GM23338 (cell line): ENCODE measurements around the gene CUEDC1. TPM values are rescaled to one million over a fixed set of nuclear protein-coding genes. Genes with fewer than 3 reads are reported as not detected.

Experiments
- ATAC-seq: fragments of 200-7000 bp; cut with Tn5 transposase; 3 replicates; pipeline ENCODE4 v1.9.1; 2020
- DNase-seq: peaks from one replicate; pipeline ENCODE4 v3.0.0-alpha.2; 2015; ENCODE audit warnings: low spot score
- H2AFZ ChIP-seq: fragments of 200-600 bp; sonication (generic); 2 replicates; pipeline ENCODE4 v1.8.0; 2016; ENCODE audit warnings: antibody characterized with exemption, mild to moderate bottlenecking, moderate library complexity
- H3F3A ChIP-seq: fragments of 200-600 bp; sonication (generic); replicated peaks from 2 replicates; pipeline ENCODE4 v1.8.0; 2017; ENCODE audit warnings: antibody characterized with exemption, mixed run types, low read depth
- H3K27ac ChIP-seq: fragments of 200-600 bp; sonication (generic); 2 replicates; pipeline ENCODE4 v1.6.1; 2016; ENCODE audit warnings: low read depth
- H3K27me3 ChIP-seq: fragments of 200-600 bp; sonication (generic); 2 replicates; pipeline ENCODE4 v1.8.0; 2016; ENCODE audit warnings: mild to moderate bottlenecking, mixed run types, moderate library complexity; ENCODE audit not compliant: insufficient read depth
- H3K36me3 ChIP-seq: fragments of 200-600 bp; sonication (generic); 2 replicates; pipeline ENCODE4 v1.8.0; 2016; ENCODE audit warnings: mild to moderate bottlenecking; ENCODE audit not compliant: insufficient read depth
- H3K4me1 ChIP-seq: fragments of 200-600 bp; sonication (generic); 2 replicates; pipeline ENCODE4 v1.8.0; 2016; ENCODE audit warnings: mild to moderate bottlenecking, moderate library complexity; ENCODE audit not compliant: insufficient read depth
- H3K4me2 ChIP-seq: fragments of 200-600 bp; sonication (generic); 2 replicates; pipeline ENCODE4 v1.7.1; 2017; ENCODE audit warnings: mixed run types
- H3K4me3 ChIP-seq: fragments of 200-600 bp; sonication (generic); 2 replicates; pipeline ENCODE4 v1.6.1; 2016; ENCODE audit warnings: mixed run types
- H3K79me2 ChIP-seq: fragments of 200-600 bp; sonication (generic); replicated peaks from 2 replicates; pipeline ENCODE4 v1.8.0; 2017; ENCODE audit warnings: mild to moderate bottlenecking; ENCODE audit not compliant: insufficient read depth
- H3K9me2 ChIP-seq: fragments of 200-600 bp; sonication (generic); 2 replicates; pipeline ENCODE4 v1.8.0; 2017; ENCODE audit not compliant: insufficient read depth
- H4K20me1 ChIP-seq: fragments of 200-600 bp; sonication (generic); replicated peaks from 2 replicates; pipeline ENCODE4 v1.8.0; 2017; ENCODE audit warnings: mild to moderate bottlenecking; ENCODE audit not compliant: insufficient read depth
- H3K27ac Mint-ChIP-seq: 2 replicates; pipeline ENCODE4 v1.8.0; 2020; ENCODE audit warnings: inconsistent platforms, mild to moderate bottlenecking, moderate library complexity, mixed read lengths
- H3K27me3 Mint-ChIP-seq: 3 replicates; pipeline ENCODE4 v1.8.0; 2022; ENCODE audit warnings: low read depth, mild to moderate bottlenecking, moderate library complexity, mixed read lengths, inconsistent platforms; ENCODE audit not compliant: insufficient read depth, poor library complexity
- H3K36me3 Mint-ChIP-seq: 3 replicates; pipeline ENCODE4 v1.8.0; 2021; ENCODE audit warnings: low read depth, mild to moderate bottlenecking, inconsistent platforms, moderate library complexity, mixed read lengths
- H3K4me1 Mint-ChIP-seq: 3 replicates; pipeline ENCODE4 v1.8.0; 2020; ENCODE audit warnings: mild to moderate bottlenecking, inconsistent platforms, mixed read lengths
- H3K4me3 Mint-ChIP-seq: 3 replicates; pipeline ENCODE4 v1.8.0; 2021; ENCODE audit warnings: moderate library complexity, mild to moderate bottlenecking, inconsistent platforms, mixed read lengths
- H3K9me3 Mint-ChIP-seq: 3 replicates; pipeline ENCODE4 v1.8.0; 2020; ENCODE audit warnings: moderate library complexity, mild to moderate bottlenecking, inconsistent platforms, mixed read lengths
- CREB1 ChIP-seq: fragments of 250-450 bp; sonication (Bioruptor Pico); IDR thresholded peaks from 2 replicates; pipeline ENCODE4 v1.5.0; 2020; ENCODE audit warnings: low read depth, mild to moderate bottlenecking, moderate library complexity
- EZH2 ChIP-seq: fragments of 200-600 bp; sonication (generic); IDR thresholded peaks from one replicate; pipeline ENCODE4 v1.8.0; 2017; ENCODE audit warnings: antibody characterized with exemption, mild to moderate bottlenecking, low read depth; ENCODE audit not compliant: unreplicated experiment
- POLR2AphosphoS5 ChIP-seq: IDR thresholded peaks from 2 replicates; pipeline ENCODE4 v1.6.1; 2016; ENCODE audit warnings: antibody characterized with exemption, low read depth
- STAT1 ChIP-seq: IDR thresholded peaks from one replicate; pipeline ENCODE4 v1.6.1; 2016; ENCODE audit warnings: antibody characterized with exemption; ENCODE audit not compliant: unreplicated experiment
- ZNF114 ChIP-seq: fragments of 250-450 bp; sonication (Bioruptor Pico); IDR thresholded peaks from 2 replicates; pipeline ENCODE4 v1.5.0; 2020; ENCODE audit warnings: mild to moderate bottlenecking, moderate library complexity
- ZNF331 ChIP-seq: fragments of 250-450 bp; sonication (Bioruptor Pico); IDR thresholded peaks from 2 replicates; pipeline ENCODE4 v1.5.0; 2020; ENCODE audit warnings: low read depth, mild to moderate bottlenecking, moderate library complexity
- polyA plus RNA-seq: library from polyadenylated mRNA; unstranded; fragments of >200 nt; fragmentation: Nextera tagmentation; extraction: Ambion mirVana; gene quantifications from 2 replicates; pipeline ENCODE4 v1.2.1, GENCODE V29; 2016
- total RNA-seq: library from RNA; depleted of rRNA; stranded (reverse); fragments of >200 nt; shearing (Covaris generic); gene quantifications from 2 replicates; pipeline ENCODE4 v1.2.3, GENCODE V29; 2014
- TF ChIP-seq, protein P1 (sequence below): fragments of 250-450 bp; sonication (Bioruptor Pico); IDR thresholded peaks from 2 replicates; pipeline ENCODE4 v1.5.0; 2020; ENCODE audit warnings: mild to moderate bottlenecking, moderate library complexity

Gene CUEDC1
- total and polyA plus RNA-seq, 2 experiments from 2014 or later: 3.0 to 7.7 TPM

DNA sequence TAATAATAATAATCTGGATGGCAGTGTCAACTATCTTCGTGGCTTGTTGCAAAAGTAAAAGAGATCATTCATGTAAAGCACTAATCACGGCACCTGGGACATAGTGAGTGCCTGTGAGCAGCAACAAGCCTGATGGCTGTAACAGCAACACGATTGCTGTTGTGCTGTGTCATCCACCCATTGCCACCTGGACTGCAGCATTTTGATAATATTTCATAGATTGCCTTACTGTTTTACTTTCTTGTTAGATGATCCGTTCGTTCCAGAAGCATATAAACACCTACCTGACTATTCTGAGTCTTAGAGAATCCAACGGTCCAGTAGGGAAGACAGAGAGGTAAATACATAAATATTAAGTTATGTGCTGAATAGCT, 102.3 kb downstream of the CUEDC1 start (continued):
- TF ChIP-seq, protein P1, sequence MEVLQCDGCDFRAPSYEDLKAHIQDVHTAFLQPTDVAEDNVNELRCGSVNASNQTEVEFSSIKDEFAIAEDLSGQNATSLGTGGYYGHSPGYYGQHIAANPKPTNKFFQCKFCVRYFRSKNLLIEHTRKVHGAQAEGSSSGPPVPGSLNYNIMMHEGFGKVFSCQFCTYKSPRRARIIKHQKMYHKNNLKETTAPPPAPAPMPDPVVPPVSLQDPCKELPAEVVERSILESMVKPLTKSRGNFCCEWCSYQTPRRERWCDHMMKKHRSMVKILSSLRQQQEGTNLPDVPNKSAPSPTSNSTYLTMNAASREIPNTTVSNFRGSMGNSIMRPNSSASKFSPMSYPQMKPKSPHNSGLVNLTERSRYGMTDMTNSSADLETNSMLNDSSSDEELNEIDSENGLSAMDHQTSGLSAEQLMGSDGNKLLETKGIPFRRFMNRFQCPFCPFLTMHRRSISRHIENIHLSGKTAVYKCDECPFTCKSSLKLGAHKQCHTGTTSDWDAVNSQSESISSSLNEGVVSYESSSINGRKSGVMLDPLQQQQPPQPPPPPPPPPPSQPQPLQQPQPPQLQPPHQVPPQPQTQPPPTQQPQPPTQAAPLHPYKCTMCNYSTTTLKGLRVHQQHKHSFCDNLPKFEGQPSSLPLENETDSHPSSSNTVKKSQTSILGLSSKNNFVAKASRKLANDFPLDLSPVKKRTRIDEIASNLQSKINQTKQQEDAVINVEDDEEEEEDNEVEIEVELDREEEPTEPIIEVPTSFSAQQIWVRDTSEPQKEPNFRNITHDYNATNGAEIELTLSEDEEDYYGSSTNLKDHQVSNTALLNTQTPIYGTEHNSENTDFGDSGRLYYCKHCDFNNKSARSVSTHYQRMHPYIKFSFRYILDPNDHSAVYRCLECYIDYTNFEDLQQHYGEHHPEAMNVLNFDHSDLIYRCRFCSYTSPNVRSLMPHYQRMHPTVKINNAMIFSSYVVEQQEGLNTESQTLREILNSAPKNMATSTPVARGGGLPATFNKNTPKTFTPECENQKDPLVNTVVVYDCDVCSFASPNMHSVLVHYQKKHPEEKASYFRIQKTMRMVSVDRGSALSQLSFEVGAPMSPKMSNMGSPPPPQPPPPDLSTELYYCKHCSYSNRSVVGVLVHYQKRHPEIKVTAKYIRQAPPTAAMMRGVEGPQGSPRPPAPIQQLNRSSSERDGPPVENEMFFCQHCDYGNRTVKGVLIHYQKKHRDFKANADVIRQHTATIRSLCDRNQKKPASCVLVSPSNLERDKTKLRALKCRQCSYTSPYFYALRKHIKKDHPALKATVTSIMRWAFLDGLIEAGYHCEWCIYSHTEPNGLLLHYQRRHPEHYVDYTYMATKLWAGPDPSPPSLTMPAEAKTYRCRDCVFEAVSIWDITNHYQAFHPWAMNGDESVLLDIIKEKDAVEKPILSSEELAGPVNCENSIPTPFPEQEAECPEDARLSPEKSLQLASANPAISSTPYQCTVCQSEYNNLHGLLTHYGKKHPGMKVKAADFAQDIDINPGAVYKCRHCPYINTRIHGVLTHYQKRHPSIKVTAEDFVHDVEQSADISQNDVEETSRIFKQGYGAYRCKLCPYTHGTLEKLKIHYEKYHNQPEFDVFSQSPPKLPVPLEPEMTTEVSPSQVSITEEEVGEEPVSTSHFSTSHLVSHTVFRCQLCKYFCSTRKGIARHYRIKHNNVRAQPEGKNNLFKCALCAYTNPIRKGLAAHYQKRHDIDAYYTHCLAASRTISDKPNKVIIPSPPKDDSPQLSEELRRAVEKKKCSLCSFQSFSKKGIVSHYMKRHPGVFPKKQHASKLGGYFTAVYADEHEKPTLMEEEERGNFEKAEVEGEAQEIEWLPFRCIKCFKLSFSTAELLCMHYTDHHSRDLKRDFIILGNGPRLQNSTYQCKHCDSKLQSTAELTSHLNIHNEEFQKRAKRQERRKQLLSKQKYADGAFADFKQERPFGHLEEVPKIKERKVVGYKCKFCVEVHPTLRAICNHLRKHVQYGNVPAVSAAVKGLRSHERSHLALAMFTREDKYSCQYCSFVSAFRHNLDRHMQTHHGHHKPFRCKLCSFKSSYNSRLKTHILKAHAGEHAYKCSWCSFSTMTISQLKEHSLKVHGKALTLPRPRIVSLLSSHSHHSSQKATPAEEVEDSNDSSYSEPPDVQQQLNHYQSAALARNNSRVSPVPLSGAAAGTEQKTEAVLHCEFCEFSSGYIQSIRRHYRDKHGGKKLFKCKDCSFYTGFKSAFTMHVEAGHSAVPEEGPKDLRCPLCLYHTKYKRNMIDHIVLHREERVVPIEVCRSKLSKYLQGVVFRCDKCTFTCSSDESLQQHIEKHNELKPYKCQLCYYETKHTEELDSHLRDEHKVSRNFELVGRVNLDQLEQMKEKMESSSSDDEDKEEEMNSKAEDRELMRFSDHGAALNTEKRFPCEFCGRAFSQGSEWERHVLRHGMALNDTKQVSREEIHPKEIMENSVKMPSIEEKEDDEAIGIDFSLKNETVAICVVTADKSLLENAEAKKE: no peak
- TF ChIP-seq CREB1 (CRISPR knock-in tag) (no peak), ZNF331 (CRISPR knock-in tag) (no peak), ZNF114 (CRISPR knock-in tag) (no peak)

DNA sequence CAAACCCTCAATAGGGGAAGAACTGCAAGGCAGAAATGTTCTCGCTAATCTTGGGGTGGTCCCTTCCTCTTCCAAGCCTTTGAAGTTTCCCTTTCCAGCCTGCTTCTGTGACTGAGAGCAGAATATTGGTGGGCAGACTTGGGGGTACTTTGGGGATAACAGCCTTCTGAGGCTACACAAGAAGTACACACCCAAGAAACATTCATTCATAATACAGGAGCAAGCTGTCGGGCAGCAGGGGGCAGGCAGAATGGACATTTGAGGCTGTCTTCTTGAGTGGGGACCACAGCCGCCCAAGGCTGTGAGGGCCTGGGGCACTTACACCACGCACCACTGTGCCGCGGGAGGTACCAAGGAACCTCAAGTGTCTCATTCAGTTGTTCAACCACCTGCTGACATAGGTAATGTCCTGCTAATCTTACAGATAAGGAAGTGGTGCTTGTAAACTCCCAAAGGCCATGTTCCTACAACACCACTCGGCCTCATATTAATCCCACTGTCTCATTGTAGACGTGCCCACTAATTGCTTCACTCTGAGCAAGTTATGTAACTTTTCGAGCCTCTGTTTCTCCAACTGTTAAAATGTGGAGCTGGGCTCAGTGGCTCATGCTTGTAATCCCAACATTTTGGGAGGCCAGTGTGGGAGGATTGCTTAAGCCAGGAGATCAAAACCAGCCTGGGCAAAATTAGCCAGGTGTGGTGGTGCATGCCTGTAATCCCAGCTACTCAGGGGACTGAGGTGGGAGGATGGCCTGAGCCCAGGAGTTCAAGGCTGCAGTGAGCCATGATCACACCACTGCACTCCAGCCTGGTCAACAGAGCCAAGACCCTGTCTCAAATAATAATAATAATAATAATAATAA, 102.9 kb downstream of the CUEDC1 start:
- no peak overlapping the region for H3K4me3 ChIP-seq
- Mint-ChIP-seq H3K4me3 (peak overlapping the region; percentile 38; the same call in 2 of the 3 replicates), H3K4me1 (peaks cover 28% of the 10 kb centered on the region), H3K27me3 (peaks cover 8% of the 10 kb centered on the region), H3K36me3 (peaks cover 16% of the 10 kb centered on the region; the same call in 2 of the 3 replicates), H3K9me3 (no peaks in the 10 kb centered on the region), H3K27ac (no peak overlapping the region)
- peaks cover 23% of the 10 kb centered on the region for H3K4me1 ChIP-seq
- H3F3A ChIP-seq: 0 out of 2 replicates have a peak, but pooled peaks cover 10% of the 10 kb centered on the region
- H4K20me1 ChIP-seq: no peaks in the 10 kb centered on the region
- ATAC-seq: no peak
- no peak overlapping the region for H3K4me2 ChIP-seq
- no peaks in the 10 kb centered on the region for H3K27me3 ChIP-seq
- peaks cover 22% of the 10 kb centered on the region for H3K79me2 ChIP-seq
- no peak for DNase-seq
- peaks cover 8% of the 10 kb centered on the region for H3K36me3 ChIP-seq
- no peaks in the 10 kb centered on the region for H3K9me2 ChIP-seq
- H3K27ac ChIP-seq: no peak overlapping the region
- H2AFZ ChIP-seq: no peak overlapping the region
- no peak for TF ChIP-seq POLR2AphosphoS5
- TF ChIP-seq, protein P1: no peak
- TF ChIP-seq CREB1 (CRISPR knock-in tag): no peak
- no peak for TF ChIP-seq EZH2
- TF ChIP-seq ZNF331 (CRISPR knock-in tag): no peak
- TF ChIP-seq STAT1: no peak
